CD4-positive, alpha-beta T cell treated with Interleukin-6 at 100 ng/mL for 8 hours (primary cell): Measurements from ENCODE around the gene LYST.

ENCODE experiments used
- DNase-seq: peaks from one replicate; pipeline ENCODE4 v3.0.0-alpha.2; 2020; ENCODE audit warnings: mixed read lengths, low spot score

The LYST gene

GRCh38 chr1:235883261-235883927 lies 16.7 kb upstream of the LYST start:
- DNase-seq, result no peak

GRCh38 chr1:235882816-235883215 lies 16.1 kb upstream of the LYST start:
- DNase-seq, result no peak

- no peak for DNase-seq
Observed at GRCh38 chr1:235881930-235882700, 15.4 kb upstream of the LYST start.

DNA sequence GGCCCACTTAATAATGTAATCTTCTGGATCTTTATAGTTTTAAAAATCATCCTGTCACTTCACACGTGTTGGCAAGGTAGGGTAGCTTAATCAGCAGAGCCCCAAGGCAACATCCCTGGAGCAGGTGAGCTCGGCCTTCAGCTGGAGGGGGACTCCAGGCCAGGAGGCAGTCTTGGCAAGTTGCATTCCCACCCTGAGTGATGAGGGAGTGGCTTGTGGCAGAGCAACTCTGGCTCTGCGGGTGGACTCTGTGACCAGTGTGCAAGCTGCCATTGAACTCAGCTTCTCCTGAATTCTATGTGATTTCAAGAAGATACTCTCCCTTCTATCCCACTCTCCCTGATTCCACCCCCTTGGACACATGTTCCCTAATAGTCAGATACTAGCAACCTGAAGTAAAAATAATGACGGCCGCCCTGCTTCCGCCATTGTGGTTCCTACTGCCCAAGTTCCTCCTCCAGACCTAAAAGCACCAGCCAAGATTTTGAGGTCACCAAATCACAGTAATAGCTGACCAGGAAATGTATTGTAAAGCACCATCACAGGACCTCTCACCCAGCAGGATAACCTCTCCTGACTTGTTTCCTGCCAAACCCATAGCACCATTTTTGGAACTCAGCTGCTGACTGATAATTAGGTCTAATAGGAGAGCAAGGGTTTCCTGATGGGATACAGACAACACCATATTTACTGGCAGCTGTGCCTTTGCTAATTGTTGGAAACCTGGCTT lies 11.5 kb upstream of the LYST start:
- no peak for DNase-seq

DNA sequence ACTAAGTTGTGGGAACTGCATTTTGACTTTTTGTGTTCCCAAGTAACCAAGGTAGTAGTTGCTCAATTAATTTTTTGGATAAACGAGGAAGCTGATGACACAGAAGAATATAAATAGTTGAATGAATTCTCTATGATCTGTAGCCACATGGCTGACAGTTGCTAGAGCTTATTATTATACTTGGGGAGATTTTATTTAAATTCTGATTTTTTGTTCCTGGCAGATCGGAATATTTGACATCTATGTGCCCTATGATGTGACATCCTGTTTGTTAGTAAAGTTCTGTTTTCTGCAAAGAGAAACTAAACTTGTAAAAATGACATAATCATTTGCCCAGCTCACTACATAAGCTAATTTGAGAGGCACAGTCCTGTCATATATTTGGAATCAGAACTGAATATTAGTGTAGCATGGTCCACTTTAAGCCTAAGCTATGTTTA lies 9.7 kb upstream of the LYST start:
- no peak for DNase-seq

DNA sequence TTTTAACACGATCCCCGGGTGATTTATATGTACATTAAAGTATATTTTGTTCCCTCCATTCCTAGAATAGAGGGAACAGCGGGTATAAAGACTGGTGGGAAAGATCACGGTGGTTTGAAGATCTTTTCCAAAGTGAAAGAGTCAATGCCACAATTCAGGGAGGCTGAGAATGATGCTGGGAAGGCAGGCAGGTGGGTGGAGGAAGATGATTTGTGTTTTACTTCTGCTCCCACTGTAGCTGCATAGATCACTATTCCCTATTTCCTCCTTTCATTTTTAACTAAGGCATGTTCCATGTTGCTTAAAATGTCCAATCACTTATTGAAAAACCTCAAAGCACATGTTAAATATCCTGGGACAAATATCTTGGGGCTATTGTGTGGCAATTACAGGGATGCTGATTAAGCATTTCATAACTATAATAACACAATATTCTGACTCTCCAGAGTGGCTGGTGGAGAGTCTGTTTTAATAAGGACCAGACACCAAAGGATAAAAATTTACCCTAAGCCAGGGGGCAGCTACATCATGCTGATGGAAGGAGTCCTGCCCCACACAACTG lies 8.4 kb upstream of the LYST start:
- DNase-seq, result no peak

GRCh38 chr1:235874261-235874660 lies 7.6 kb upstream of the LYST start:
- DNase-seq, result no peak

- DNase-seq, result no peak
Observed at GRCh38 chr1:235873571-235873970, 6.9 kb upstream of the LYST start.

- DNase-seq, result no peak
Observed at GRCh38 chr1:235873045-235873444, 6.3 kb upstream of the LYST start.

- no peak for DNase-seq
Observed at GRCh38 chr1:235872270-235872669, 5.6 kb upstream of the LYST start.

DNA sequence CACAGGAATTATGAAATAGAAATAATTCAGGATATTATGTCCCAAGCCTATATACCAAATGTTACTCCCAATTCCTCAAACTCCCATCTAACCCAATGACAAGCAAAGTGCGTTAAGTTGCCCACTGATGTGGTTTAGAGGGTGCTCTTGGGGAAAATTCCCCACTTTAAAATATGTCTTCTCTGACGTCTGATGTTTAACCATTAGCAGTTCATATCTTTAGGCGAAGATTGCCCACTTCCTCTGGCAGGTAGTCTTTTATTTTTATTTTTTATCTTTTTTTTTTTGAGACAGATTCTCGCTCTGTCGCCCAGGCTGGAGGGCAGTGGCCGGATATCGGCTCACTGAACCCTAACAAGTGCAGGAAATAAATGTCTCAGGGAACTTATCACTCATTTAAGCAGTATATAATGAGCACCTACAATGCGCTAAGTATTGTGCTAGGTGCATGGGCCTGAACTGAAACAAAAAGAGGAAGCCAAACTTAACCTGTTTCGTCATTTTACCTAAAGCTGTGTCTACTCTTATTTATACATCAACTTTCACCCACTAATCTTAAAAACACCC lies 1.3 kb upstream of the LYST start:
- peak; percentile 59 for DNase-seq

DNA sequence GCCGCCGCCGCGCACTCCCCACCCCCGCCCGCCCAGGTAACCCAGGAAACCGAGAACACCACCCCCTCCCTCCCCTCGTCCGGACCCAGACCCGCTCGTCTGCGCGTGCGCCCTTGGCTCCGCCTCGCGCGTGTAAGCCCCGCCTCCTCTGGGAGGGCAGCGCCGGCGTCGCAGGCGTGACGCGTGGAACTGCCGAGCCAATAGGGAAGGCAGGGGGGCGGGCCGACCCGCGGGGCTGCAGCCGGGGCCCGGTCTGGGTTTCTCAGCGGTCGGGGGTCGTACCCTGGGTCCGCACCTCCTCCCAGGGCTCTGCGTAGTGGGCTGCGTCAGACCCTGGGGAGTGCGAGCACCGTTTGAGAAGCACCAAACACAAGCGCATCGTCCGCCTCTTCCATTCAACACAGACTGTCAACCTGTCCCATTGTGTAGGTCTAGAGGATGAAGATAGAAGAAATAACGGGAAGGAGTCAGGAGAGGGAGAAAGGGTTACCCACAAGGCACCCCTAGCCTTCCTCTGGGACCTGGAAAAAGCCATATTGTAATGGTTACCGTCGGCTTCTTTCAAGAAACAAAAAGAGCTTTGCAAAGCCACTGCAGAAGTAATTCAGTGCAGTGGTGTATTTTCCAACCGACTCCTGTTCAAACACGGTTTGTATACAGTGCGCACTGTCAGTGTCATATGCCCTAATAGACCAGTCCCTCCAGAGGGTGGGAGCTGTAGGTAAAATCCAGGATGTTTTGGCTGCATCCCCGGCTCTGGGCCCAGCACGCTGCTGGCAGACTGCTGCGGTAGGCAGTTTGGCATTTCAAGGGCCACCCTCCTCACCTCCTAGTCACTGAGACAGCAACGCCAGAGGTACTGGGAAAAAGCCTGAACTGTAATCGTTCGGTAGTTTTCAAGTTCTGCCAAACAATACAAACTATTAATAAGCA lies 473 bp upstream of the LYST start:
- peak; percentile 97 for DNase-seq

GRCh38 chr1:235865565-235866204 lies 1.0 kb downstream of the LYST start:
- no peak for DNase-seq

DNA sequence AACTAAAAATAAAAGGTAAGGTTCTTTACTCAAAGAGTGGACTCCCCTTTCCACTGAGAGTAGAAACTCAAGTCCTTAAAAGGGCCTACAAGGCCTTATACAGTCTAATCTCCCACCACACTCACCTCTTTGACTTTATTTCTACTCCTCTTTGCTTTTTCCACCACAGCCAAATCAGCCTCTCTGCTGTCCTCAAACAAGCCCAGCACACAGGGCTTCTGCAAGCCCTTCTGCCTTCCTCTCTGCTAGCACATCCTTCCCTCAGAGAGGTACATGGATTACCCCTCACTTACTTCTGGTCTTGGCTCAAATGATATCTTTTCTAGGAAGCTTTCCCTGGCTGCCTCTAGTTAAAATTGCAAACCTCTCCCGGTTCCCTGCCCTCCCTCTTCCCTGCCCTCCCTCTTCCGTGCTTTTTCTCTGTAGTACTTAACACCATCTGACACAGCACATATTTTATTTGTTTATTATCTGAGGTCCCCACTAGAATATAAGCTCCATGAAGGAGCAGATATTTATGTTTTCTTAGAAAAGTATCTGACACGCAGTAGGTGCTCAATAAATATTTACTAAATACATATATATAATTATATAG lies 1.7 kb downstream of the LYST start:
- no peak for DNase-seq

- no peak for DNase-seq
Observed at GRCh38 chr1:235864469-235864868, 2.2 kb downstream of the LYST start.

- DNase-seq, result no peak
Observed at GRCh38 chr1:235863699-235864093, 3.0 kb downstream of the LYST start.

- no peak for DNase-seq
Observed at GRCh38 chr1:235861857-235862256, 4.8 kb downstream of the LYST start.

GRCh38 chr1:235860829-235861228 lies 5.9 kb downstream of the LYST start:
- no peak for DNase-seq

DNA sequence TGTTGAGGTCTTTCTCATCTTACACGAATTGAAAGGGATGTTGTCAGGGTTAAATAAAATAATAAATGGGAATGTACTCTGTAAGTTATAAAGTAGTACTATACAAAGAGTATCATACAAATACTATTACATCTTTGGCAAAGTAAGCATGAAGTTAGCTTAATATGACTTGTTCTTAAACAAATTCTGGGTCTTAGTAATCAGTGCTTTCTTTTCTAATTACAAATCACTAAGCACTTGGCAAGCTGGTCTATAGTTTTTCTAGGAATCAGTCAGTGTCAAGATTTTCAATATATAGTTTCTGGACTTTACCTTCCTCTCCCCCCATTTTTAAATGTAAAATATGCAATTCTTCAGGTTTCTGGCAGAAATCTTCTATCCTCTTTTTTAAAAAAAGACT lies 6.9 kb downstream of the LYST start:
- no peak for DNase-seq

DNA sequence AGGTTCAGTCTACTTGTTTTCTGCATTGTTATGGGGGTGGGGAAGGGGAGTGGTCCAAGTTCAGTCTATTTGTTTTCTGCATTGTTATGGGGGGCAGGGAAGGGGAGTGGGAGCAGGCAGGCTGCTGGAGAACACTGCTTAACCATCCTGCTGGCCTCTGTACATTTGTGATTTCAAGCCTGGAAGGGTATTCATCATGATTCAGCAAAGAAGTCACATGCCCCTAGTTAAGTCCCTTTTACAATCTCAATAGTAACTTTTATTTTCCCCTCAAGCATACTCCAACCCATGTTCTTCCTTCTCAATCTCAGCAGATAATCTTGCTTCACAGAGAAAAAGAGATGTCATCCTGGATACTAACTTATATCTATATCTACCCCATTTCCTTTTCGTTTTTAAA lies 7.9 kb downstream of the LYST start:
- no peak for DNase-seq
